PC-9 (cell line): ENCODE results near the gene CMC1.

Experiments
- CTCF ChIP-seq: fragments of 200-600 bp; sonication (generic); conservative IDR thresholded peaks from 2 replicates; pipeline ENCODE4 v1.6.1; 2017; ENCODE audit warnings: mixed run types, antibody characterized with exemption, mild to moderate bottlenecking, moderate library complexity
- EZH2 ChIP-seq: fragments of 200-600 bp; sonication (generic); IDR thresholded peaks from 2 replicates; pipeline ENCODE4 v1.8.0; 2017; ENCODE audit warnings: antibody characterized with exemption, low read depth

- TF ChIP-seq CTCF (no peak), EZH2 (no peak)
These were observed 106.2 kb downstream of the CMC1 start for GRCh38 chr3:28347374-28348264.
